ENCODE measurements around the gene CRABP2.

Gene CRABP2

GRCh38 chr1:156664046-156664766 lies 41.2 kb downstream of the CRABP2 start:
- no peak for FAIRE-seq
- TF ChIP-seq POLR2AphosphoS5 (IDR thresholded peaks at IDR 0.05; ENCODE audit: low read depth, low read length), result no peak
- TF ChIP-seq POLR2A (IDR thresholded peaks at IDR 0.05; ENCODE audit: low read depth, low read length), result no peak
- no peak for TF ChIP-seq TAF1 (IDR thresholded peaks at IDR 0.05; ENCODE audit: borderline replicate concordance, low read depth, low read length)
- DNase-seq (ENCODE audit: insufficient read length), result no peak

GRCh38 chr1:156663178-156663577 lies 42.2 kb downstream of the CRABP2 start:
- FAIRE-seq (no peak), DNase-seq (ENCODE audit: insufficient read length) (no peak)
- TF ChIP-seq POLR2AphosphoS5 (IDR thresholded peaks at IDR 0.05; ENCODE audit: low read depth, low read length) (no peak), TAF1 (IDR thresholded peaks at IDR 0.05; ENCODE audit: borderline replicate concordance, low read depth, low read length) (no peak), POLR2A (IDR thresholded peaks at IDR 0.05; ENCODE audit: low read depth, low read length) (no peak)

- TF ChIP-seq TAF1 (IDR thresholded peaks at IDR 0.05; ENCODE audit: borderline replicate concordance, low read depth, low read length) (no peak), POLR2AphosphoS5 (IDR thresholded peaks at IDR 0.05; ENCODE audit: low read depth, low read length) (no peak), POLR2A (IDR thresholded peaks at IDR 0.05; ENCODE audit: low read depth, low read length) (no peak)
- FAIRE-seq, result no peak
- DNase-seq (ENCODE audit: insufficient read length), result no peak
Observed at GRCh38 chr1:156662800-156663055, 42.7 kb downstream of the CRABP2 start.

DNA sequence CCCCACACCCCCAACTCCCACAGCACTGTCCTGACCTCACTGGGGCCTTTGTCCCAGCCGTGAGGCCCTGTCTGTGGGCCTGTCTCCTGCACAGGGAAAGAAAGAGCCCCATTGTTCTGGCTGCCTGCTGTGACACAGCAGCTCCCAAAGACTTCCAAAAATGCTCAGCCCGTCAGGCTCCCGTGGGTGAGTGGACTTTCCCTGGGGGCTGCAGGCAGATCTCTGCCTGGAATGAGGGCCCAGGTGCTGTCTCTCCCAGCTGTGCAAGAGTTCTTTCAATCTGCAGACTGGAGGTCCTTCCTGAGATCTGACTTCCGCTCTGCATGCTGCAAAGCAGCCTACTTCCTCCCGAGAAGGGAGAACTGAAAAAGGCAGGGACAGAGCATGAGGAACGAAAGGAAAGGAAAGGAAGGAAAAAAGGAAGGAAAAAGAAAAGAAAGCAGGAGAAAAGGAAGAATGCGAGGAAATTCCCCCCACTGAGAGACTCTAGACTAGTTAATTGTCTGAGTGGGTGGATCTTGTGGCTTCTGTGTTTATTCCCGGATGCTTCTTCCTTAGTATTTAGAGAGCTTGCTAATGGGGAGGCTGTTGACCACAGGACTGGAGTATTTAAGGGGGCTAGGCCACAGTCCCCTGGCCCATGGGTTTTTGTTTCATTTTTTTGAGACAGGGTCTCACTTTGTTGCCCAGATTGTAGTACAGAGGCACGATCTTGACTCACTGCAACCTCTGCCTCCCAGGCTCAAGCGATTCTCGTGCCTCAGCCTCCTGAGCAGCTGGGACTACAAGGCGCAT lies 43.2 kb downstream of the CRABP2 start:
- FAIRE-seq (peak; percentile 58), DNase-seq (ENCODE audit: insufficient read length) (no peak)
- TF ChIP-seq POLR2A (IDR thresholded peaks at IDR 0.05; ENCODE audit: low read depth, low read length) (no peak), TAF1 (IDR thresholded peaks at IDR 0.05; ENCODE audit: borderline replicate concordance, low read depth, low read length) (no peak)

GRCh38 chr1:156660752-156661112 lies 44.7 kb downstream of the CRABP2 start:
- no peak for FAIRE-seq
- no peak for DNase-seq (ENCODE audit: insufficient read length)
- TF ChIP-seq TAF1 (IDR thresholded peaks at IDR 0.05; ENCODE audit: borderline replicate concordance, low read depth, low read length), result no peak
- TF ChIP-seq POLR2AphosphoS5 (IDR thresholded peaks at IDR 0.05; ENCODE audit: low read depth, low read length), result no peak
- no peak for TF ChIP-seq POLR2A (IDR thresholded peaks at IDR 0.05; ENCODE audit: low read depth, low read length)

GRCh38 chr1:156659988-156660751 lies 45.2 kb downstream of the CRABP2 start:
- DNase-seq (ENCODE audit: insufficient read length) (peak; percentile 99), FAIRE-seq (peak; percentile 95)
- TF ChIP-seq TAF1 (IDR thresholded peaks at IDR 0.05; ENCODE audit: borderline replicate concordance, low read depth, low read length) (no peak), POLR2A (IDR thresholded peaks at IDR 0.05; ENCODE audit: low read depth, low read length) (peak; percentile 69; the same call in 1 of the 2 replicates), POLR2AphosphoS5 (IDR thresholded peaks at IDR 0.05; ENCODE audit: low read depth, low read length) (peak; percentile 89)

DNA sequence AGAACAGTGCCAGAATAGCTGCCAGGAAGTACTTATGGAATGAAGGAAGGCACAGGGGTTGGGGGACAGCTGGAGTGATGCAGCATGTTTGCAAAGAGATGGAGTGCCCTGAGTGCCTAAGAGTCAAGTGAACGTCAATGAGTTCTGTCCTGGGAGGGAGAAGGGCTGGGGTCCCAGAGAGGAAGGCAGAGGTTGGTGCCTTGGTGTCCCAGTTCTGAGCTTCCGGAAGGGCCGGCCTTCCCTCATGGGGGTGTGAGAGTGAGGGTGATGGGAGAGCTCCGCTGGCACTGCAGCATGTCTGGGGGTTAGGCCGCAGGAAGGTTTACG lies 45.8 kb downstream of the CRABP2 start:
- no peak for FAIRE-seq
- no peak for TF ChIP-seq TAF1 (IDR thresholded peaks at IDR 0.05; ENCODE audit: borderline replicate concordance, low read depth, low read length)
- DNase-seq (ENCODE audit: insufficient read length), result no peak

GRCh38 chr1:156658945-156659574 lies 46.3 kb downstream of the CRABP2 start:
- no peak for FAIRE-seq
- no peak for DNase-seq (ENCODE audit: insufficient read length)
- TF ChIP-seq POLR2AphosphoS5 (IDR thresholded peaks at IDR 0.05; ENCODE audit: low read depth, low read length) (no peak), TAF1 (IDR thresholded peaks at IDR 0.05; ENCODE audit: borderline replicate concordance, low read depth, low read length) (no peak), POLR2A (IDR thresholded peaks at IDR 0.05; ENCODE audit: low read depth, low read length) (no peak)

- DNase-seq (ENCODE audit: insufficient read length) (no peak), FAIRE-seq (no peak)
- TF ChIP-seq TAF1 (IDR thresholded peaks at IDR 0.05; ENCODE audit: borderline replicate concordance, low read depth, low read length), result no peak
- no peak for TF ChIP-seq POLR2A (IDR thresholded peaks at IDR 0.05; ENCODE audit: low read depth, low read length)
- TF ChIP-seq POLR2AphosphoS5 (IDR thresholded peaks at IDR 0.05; ENCODE audit: low read depth, low read length), result no peak
Observed at GRCh38 chr1:156658496-156658895, 46.9 kb downstream of the CRABP2 start.

DNA sequence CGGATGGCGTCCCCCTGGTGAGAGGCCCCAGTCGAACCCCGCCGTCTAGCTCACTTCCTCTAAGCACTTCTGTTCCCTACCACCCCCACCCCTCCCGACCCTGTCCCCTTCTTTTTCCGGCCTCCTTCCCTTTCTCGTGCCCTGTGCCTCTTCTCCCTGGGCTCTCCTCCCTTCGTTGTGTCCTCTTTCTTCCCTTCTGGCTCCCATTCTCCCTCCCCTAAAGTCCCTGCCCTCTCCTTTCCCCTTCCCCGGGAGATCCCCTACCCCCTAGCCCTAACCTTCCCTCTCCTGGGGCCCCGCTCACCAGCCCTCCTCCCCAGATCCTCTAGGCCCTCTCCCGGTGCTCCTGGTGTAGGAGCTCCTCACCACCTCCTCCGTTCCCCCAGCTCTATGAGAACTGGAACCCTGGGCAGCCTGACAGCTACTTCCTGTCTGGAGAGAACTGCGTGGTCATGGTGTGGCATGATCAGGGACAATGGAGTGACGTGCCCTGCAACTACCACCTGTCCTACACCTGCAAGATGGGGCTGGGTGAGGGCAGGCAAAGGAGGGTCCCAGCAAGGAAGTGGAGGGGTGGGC lies 47.6 kb downstream of the CRABP2 start:
- no peak for FAIRE-seq
- DNase-seq (ENCODE audit: insufficient read length), result no peak
- no peak for TF ChIP-seq POLR2A (IDR thresholded peaks at IDR 0.05; ENCODE audit: low read depth, low read length)
- TF ChIP-seq POLR2AphosphoS5 (IDR thresholded peaks at IDR 0.05; ENCODE audit: low read depth, low read length), result no peak
- TF ChIP-seq TAF1 (IDR thresholded peaks at IDR 0.05; ENCODE audit: borderline replicate concordance, low read depth, low read length), result no peak

All from GM12892 (cell line).